PC-3 (cell line): Measurements from ENCODE around the gene FAM163A. TPM values are rescaled to one million over a fixed set of nuclear protein-coding genes. Genes with fewer than 3 reads are reported as not detected.

Experiments used
- ATAC-seq: fragments of 200-7000 bp; cut with Tn5 transposase; 2 replicates; pipeline ENCODE4 v1.9.1; 2020; ENCODE audit warnings: mild to moderate bottlenecking, moderate library complexity
- BruUV-seq: library from RNA; stranded (reverse); fragments of 400-500 nt; replicated peaks from 2 replicates; lab custom pipeline; 2021; lab: Mats Ljungman, UMichigan
- CTCF ChIA-PET: fragments of 300-600 bp; sonication (Branson Sonifier 250); formaldehyde crosslinking; loops from one replicate; lab custom pipeline; 2022; ENCODE audit warnings: antibody characterized with exemption; lab: Charles Lee
- POLR2A ChIA-PET: fragments of 300-600 bp; sonication (Branson Sonifier 250); formaldehyde crosslinking; loops from one replicate; lab custom pipeline; 2022; ENCODE audit warnings: antibody characterized with exemption; ENCODE audit not compliant: unreplicated experiment; lab: Charles Lee
- DNase-seq: peaks from one replicate; pipeline ENCODE4 v3.0.0-alpha.2; 2015
- H2AFZ ChIP-seq: fragments of 300-600 bp; sonication (generic); 2 replicates; pipeline ENCODE4 v1.6.0; 2016; ENCODE audit warnings: antibody characterized with exemption, low read length
- H3F3A ChIP-seq: fragments of 300-600 bp; sonication (generic); one replicate; pipeline ENCODE4 v1.6.0; 2017; ENCODE audit warnings: antibody characterized with exemption, low read length, control low read depth, mild to moderate bottlenecking; ENCODE audit not compliant: unreplicated experiment
- H3K27ac ChIP-seq: fragments of 300-600 bp; sonication (generic); 2 replicates; pipeline ENCODE4 v1.5.1; 2016; ENCODE audit warnings: mild to moderate bottlenecking, low read length
- H3K27me3 ChIP-seq: fragments of 300-600 bp; sonication (generic); 2 replicates; pipeline ENCODE4 v1.6.1; 2016; ENCODE audit warnings: low read length, mixed read lengths
- H3K36me3 ChIP-seq: fragments of 300-600 bp; sonication (generic); 2 replicates; pipeline ENCODE4 v1.6.1; 2016; ENCODE audit warnings: low read depth, mixed run types, low read length, mixed read lengths
- H3K4me1 ChIP-seq: fragments of 300-600 bp; sonication (generic); 2 replicates; pipeline ENCODE4 v1.5.1; 2016; ENCODE audit warnings: low read length; ENCODE audit not compliant: insufficient read depth
- H3K4me2 ChIP-seq: fragments of 300-600 bp; sonication (generic); 2 replicates; pipeline ENCODE4 v1.6.0; 2016; ENCODE audit warnings: low read length
- H3K4me3 ChIP-seq: fragments of 300-600 bp; sonication (generic); 2 replicates; pipeline ENCODE4 v1.5.1; 2016; ENCODE audit warnings: mild to moderate bottlenecking, low read length, mixed read lengths
- H3K79me2 ChIP-seq: fragments of 300-600 bp; sonication (generic); 2 replicates; pipeline ENCODE4 v1.6.1; 2017; ENCODE audit warnings: low read length, mixed read lengths
- H3K9ac ChIP-seq: fragments of 300-600 bp; sonication (generic); 2 replicates; pipeline ENCODE4 v1.6.0; 2016; ENCODE audit warnings: mild to moderate bottlenecking, low read length
- H3K9me2 ChIP-seq: fragments of 300-600 bp; sonication (generic); replicated peaks from 2 replicates; pipeline ENCODE4 v1.6.1; 2016; ENCODE audit warnings: mixed run types, low read length, mixed read lengths
- H3K9me3 ChIP-seq: fragments of 300-600 bp; sonication (generic); 2 replicates; pipeline ENCODE4 v1.6.1; 2016; ENCODE audit warnings: low read length, mixed read lengths
- H4K20me1 ChIP-seq: fragments of 300-600 bp; sonication (generic); 2 replicates; pipeline ENCODE4 v1.6.1; 2016; ENCODE audit warnings: low read length, mixed read lengths
- CTCF ChIP-seq: fragments of 300-600 bp; sonication (generic); conservative IDR thresholded peaks from 2 replicates; pipeline ENCODE4 v1.5.1; 2017; ENCODE audit warnings: antibody characterized with exemption, low read depth, mild to moderate bottlenecking, low read length
- EZH2 ChIP-seq: fragments of 300-600 bp; sonication (generic); IDR thresholded peaks from one replicate; pipeline ENCODE4 v1.6.1; 2017; ENCODE audit warnings: antibody characterized with exemption, mild to moderate bottlenecking, low read length; ENCODE audit not compliant: unreplicated experiment
- EZH2phosphoT487 ChIP-seq: fragments of 300-600 bp; sonication (generic); IDR thresholded peaks from 2 replicates; pipeline ENCODE4 v1.6.1; 2018; ENCODE audit warnings: mild to moderate bottlenecking, antibody characterized with exemption, low read length, borderline replicate concordance
- intact Hi-C: fragments of 100-400 bp; cut with micrococcal nuclease; formaldehyde crosslinking; loops from 2 replicates; pipeline ENCODE4 v1.9.0; 2023
- total RNA-seq: library from RNA; depleted of rRNA; stranded (reverse); fragments of >200 nt; gene quantifications from 2 replicates; pipeline ENCODE4 v1.2.3, GENCODE V29; 2014

FAM163A gene
- total RNA-seq, 1 experiment from 2014 or later, result not detected

DNA sequence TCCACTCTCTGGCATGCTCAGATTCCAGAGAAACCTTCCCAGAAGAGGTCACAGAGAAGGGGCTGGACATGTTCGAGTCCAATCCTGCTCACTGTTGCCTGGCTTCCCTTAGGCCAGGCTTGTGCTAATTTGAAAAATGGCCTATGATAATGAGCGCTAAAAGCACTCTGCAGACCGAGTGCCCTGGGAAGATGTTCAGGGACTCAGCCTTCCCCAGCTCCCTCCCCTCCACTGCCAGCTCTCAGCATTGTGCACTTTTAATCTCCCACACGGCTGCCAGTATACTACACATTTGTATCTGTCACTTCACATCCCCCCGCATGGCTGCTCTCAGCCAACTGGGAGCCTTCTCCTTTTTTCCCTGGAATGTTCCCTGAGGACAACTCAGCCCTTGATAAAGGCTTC lies 24.1 kb downstream of the FAM163A start:
- H3K4me3 ChIP-seq, result no peak overlapping the region
- BruUV-seq, result no TSS peak
- DNase-seq (no peak), ATAC-seq (no peak)
- H3K9me2 ChIP-seq, result no peaks in the 10 kb centered on the region
- no peak overlapping the region for H3K4me2 ChIP-seq
- no peaks in the 10 kb centered on the region for H3K36me3 ChIP-seq
- H3K27ac ChIP-seq, result no peak overlapping the region
- intact Hi-C loops, result no loop called here
- no peaks in the 10 kb centered on the region for H3K79me2 ChIP-seq
- H3F3A ChIP-seq, result no peaks in the 10 kb centered on the region
- H3K9ac ChIP-seq, result no peak overlapping the region
- POLR2A ChIA-PET, result no interaction called here
- no peaks in the 10 kb centered on the region; the same call in 1 of the 2 replicates for H3K27me3 ChIP-seq
- H4K20me1 ChIP-seq, result no peaks in the 10 kb centered on the region
- no peak for TF ChIP-seq EZH2phosphoT487
- no peak for TF ChIP-seq EZH2
- no peak for TF ChIP-seq CTCF
- H3K9me3 ChIP-seq, result no peaks in the 10 kb centered on the region
- H2AFZ ChIP-seq, result no peak overlapping the region
- CTCF ChIA-PET, result no interaction called here
- no peaks in the 10 kb centered on the region for H3K4me1 ChIP-seq

DNA sequence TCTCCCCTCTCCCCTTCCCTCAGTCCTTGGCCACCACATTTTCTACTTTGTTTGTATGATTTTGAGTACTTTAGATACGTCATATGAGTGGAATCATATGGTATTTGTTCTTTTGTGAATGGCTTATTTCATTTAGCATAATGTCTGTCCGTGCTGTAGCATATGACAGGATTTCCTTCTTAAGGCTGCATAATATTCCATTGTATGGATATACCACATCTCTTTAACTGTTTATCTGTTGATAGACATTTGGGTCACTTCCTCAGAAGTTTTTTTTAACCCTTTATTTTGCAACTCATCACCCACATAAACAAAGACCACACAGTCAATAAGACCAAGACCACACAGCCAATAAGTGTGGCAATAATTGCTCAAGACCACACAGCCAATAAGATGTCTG lies 24.9 kb downstream of the FAM163A start:
- ChIA-PET POLR2A (no interaction called here), CTCF (no interaction called here)
- no peaks in the 10 kb centered on the region; the same call in 1 of the 2 replicates for H3K27me3 ChIP-seq
- no peaks in the 10 kb centered on the region for H3K9me3 ChIP-seq
- no peak for DNase-seq
- intact Hi-C loops, result no loop called here
- H3K4me2 ChIP-seq, result no peak overlapping the region
- no peak overlapping the region for H3K9ac ChIP-seq
- ATAC-seq, result no peak
- H3K79me2 ChIP-seq, result no peaks in the 10 kb centered on the region
- TF ChIP-seq EZH2 (no peak), EZH2phosphoT487 (no peak), CTCF (no peak)
- BruUV-seq, result no TSS peak
- no peaks in the 10 kb centered on the region for H3K36me3 ChIP-seq
- H3K4me1 ChIP-seq, result no peaks in the 10 kb centered on the region
- H2AFZ ChIP-seq, result no peak overlapping the region
- no peaks in the 10 kb centered on the region for H3K9me2 ChIP-seq
- no peak overlapping the region for H3K4me3 ChIP-seq
- H3F3A ChIP-seq, result no peaks in the 10 kb centered on the region
- no peaks in the 10 kb centered on the region for H4K20me1 ChIP-seq
- no peak overlapping the region for H3K27ac ChIP-seq

DNA sequence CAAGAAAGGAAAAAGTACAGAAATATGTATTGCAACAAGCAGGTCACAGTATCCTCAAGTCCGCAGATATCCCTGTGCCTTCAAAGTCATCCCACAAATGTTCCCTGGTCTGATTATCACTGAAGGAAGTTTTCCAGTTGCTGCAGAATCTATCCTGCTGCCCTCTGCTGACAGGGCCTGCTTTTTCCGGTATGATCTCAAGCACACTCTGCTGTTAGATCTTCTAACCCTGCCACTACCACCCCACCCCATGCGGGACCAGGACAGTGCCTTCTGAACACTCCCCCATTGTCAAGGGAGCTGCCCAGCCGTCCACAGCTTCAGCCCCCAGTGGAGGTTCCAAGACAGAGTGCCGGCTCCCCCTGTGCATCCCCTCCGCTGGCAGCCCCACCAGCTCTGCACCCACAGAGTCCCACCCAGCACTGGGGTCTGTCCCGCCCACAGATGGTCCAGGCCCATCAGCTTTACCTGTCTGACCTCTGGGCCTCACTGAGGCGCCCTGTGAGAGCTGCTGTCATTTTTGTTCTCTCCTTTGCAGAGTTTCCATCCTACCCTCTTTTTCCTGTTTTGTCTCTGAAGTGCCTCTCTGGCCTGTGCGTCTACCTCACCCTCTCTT lies 27.9 kb downstream of the FAM163A start:
- no peak overlapping the region for H2AFZ ChIP-seq
- H3K4me3 ChIP-seq, result no peak overlapping the region
- H3K27me3 ChIP-seq, result no peaks in the 10 kb centered on the region
- POLR2A ChIA-PET, result no interaction called here
- H3K4me2 ChIP-seq, result no peak overlapping the region
- H3K36me3 ChIP-seq, result no peaks in the 10 kb centered on the region
- H3K9me2 ChIP-seq, result no peaks in the 10 kb centered on the region
- CTCF ChIA-PET, result interaction anchor here (1.0 kb wide), 1 partner anchor 64 kb away, joined by 3 read pairs; no protein-coding TSS in a partner anchor
- no peaks in the 10 kb centered on the region for H3K9me3 ChIP-seq
- H3K27ac ChIP-seq, result no peak overlapping the region
- no peaks in the 10 kb centered on the region for H3K79me2 ChIP-seq
- intact Hi-C loops, result loop anchor here (2.0 kb wide), 1 partner anchor 64 kb away; no protein-coding TSS in a partner anchor
- ATAC-seq (peak; percentile 51; the same call in 1 of the 2 replicates), DNase-seq (peak; percentile 22)
- no peaks in the 10 kb centered on the region for H3F3A ChIP-seq
- no peak for TF ChIP-seq EZH2phosphoT487
- TF ChIP-seq CTCF, result peak; percentile 37
- BruUV-seq, result no TSS peak
- no peak overlapping the region for H3K9ac ChIP-seq
- no peaks in the 10 kb centered on the region for H4K20me1 ChIP-seq
- H3K4me1 ChIP-seq, result no peaks in the 10 kb centered on the region
